IMR-90 (cell line): ENCODE results near the gene TECPR2. TPM values are rescaled to one million over a fixed set of nuclear protein-coding genes. Genes with fewer than 3 reads are reported as not detected.

Experiments used
- ATAC-seq: fragments of 200-7000 bp; cut with Tn5 transposase; 2 replicates; pipeline ENCODE4 v1.9.1; 2020; ENCODE audit warnings: low read depth, mild to moderate bottlenecking, moderate library complexity
- BruUV-seq: library from RNA; stranded (reverse); fragments of 400-500 nt; replicated peaks from 2 replicates; lab custom pipeline; 2021; lab: Mats Ljungman, UMichigan
- CTCF ChIA-PET: fragments of 300-600 bp; formaldehyde crosslinking; extraction: SDS; loops from one replicate; lab custom pipeline; 2021; ENCODE audit warnings: antibody characterized with exemption; lab: Yijun Ruan, JAX
- POLR2A ChIA-PET: fragments of 300-600 bp; sonication (Branson Sonifier 250); formaldehyde crosslinking; loops from one replicate; lab custom pipeline; 2022; ENCODE audit warnings: antibody characterized with exemption; ENCODE audit not compliant: unreplicated experiment; lab: Charles Lee
- DNase-seq: peaks from one replicate; pipeline ENCODE4 v3.0.0; 2013
- H2AFZ ChIP-seq: replicated peaks from 2 replicates; pipeline ENCODE3; 2013; ENCODE audit warnings: low read length, mild to moderate bottlenecking; ENCODE audit not compliant: poor library complexity
- H2AK5ac ChIP-seq: 2 replicates; pipeline ENCODE4 v1.6.1; 2013; ENCODE audit warnings: low read depth, low read length, inconsistent platforms
- H2AK9ac ChIP-seq: replicated peaks from 2 replicates; pipeline ENCODE3; 2013; ENCODE audit warnings: mild to moderate bottlenecking, low read depth, low read length, moderate library complexity; ENCODE audit not compliant: poor library complexity
- H2BK120ac ChIP-seq: 2 replicates; pipeline ENCODE4 v1.6.1; 2013; ENCODE audit warnings: low read depth, low read length, inconsistent platforms
- H2BK15ac ChIP-seq: 3 replicates; pipeline ENCODE4 v1.6.1; 2013; ENCODE audit warnings: low read depth, low read length, inconsistent platforms
- H2BK20ac ChIP-seq: 2 replicates; pipeline ENCODE4 v1.6.1; 2013; ENCODE audit warnings: low read depth, mild to moderate bottlenecking, inconsistent platforms, low read length, moderate library complexity
- H2BK5ac ChIP-seq: 2 replicates; pipeline ENCODE4 v1.6.1; 2013; ENCODE audit warnings: mild to moderate bottlenecking, low read depth, low read length, inconsistent platforms; ENCODE audit not compliant: poor library complexity, severe bottlenecking
- H3K14ac ChIP-seq: replicated peaks from 2 replicates; pipeline ENCODE4 v1.6.1; 2013; ENCODE audit warnings: low read depth, low read length, inconsistent platforms
- H3K18ac ChIP-seq: 2 replicates; pipeline ENCODE4 v1.6.1; 2013; ENCODE audit warnings: low read depth, low read length, control low read depth
- H3K23ac ChIP-seq: 2 replicates; pipeline ENCODE4 v1.6.1; 2013; ENCODE audit warnings: low read depth, low read length, inconsistent platforms
- H3K27ac ChIP-seq: 2 replicates; pipeline ENCODE4 v1.5.1; 2013; ENCODE audit warnings: mild to moderate bottlenecking, control low read depth, low read length; ENCODE audit not compliant: insufficient read depth
- H3K27me3 ChIP-seq: 2 replicates; pipeline ENCODE4 v1.6.1; 2013; ENCODE audit warnings: low read length; ENCODE audit not compliant: control insufficient read depth, insufficient read depth
- H3K36me3 ChIP-seq: 2 replicates; pipeline ENCODE4 v1.6.1; 2013; ENCODE audit warnings: low read length, mixed read lengths; ENCODE audit not compliant: control insufficient read depth, insufficient read depth
- H3K4ac ChIP-seq: 2 replicates; pipeline ENCODE4 v1.6.1; 2013; ENCODE audit warnings: low read depth, low read length, inconsistent platforms
- H3K4me1 ChIP-seq: 2 replicates; pipeline ENCODE4 v1.6.1; 2013; ENCODE audit warnings: low read length, mixed read lengths; ENCODE audit not compliant: control insufficient read depth, insufficient read depth
- H3K4me2 ChIP-seq: 2 replicates; pipeline ENCODE4 v1.6.1; 2013; ENCODE audit warnings: low read depth, mild to moderate bottlenecking, control low read depth, low read length, moderate library complexity
- H3K4me3 ChIP-seq: 2 replicates; pipeline ENCODE4 v1.5.1; 2013; ENCODE audit warnings: low read depth, mild to moderate bottlenecking, control low read depth, low read length, moderate library complexity; ENCODE audit not compliant: insufficient read depth
- H3K56ac ChIP-seq: 2 replicates; pipeline ENCODE4 v1.6.1; 2013; ENCODE audit warnings: low read length, inconsistent platforms; ENCODE audit not compliant: insufficient read depth; ENCODE audit errors: extremely low read depth
- H3K79me1 ChIP-seq, 2 experiments: 2 replicates each; pipeline ENCODE4 v1.6.1; 2013; ENCODE audit warnings: low read length in 2 of 2, inconsistent platforms in 1 of 2, low read depth in 1 of 2
- H3K9ac ChIP-seq: 2 replicates; pipeline ENCODE4 v1.6.1; 2013; ENCODE audit warnings: low read depth, low read length, control low read depth
- H3K9me1 ChIP-seq: 2 replicates; pipeline ENCODE4 v1.6.1; 2013; ENCODE audit warnings: low read length, inconsistent platforms; ENCODE audit not compliant: insufficient read depth
- H3K9me3 ChIP-seq: 2 replicates; pipeline ENCODE4 v1.6.1; 2013; ENCODE audit warnings: low read length; ENCODE audit not compliant: control insufficient read depth, insufficient read depth
- H4K20me1 ChIP-seq: 2 replicates; pipeline ENCODE4 v1.6.1; 2013; ENCODE audit warnings: low read length, inconsistent platforms; ENCODE audit not compliant: insufficient read depth
- H4K5ac ChIP-seq: 2 replicates; pipeline ENCODE4 v1.6.1; 2013; ENCODE audit warnings: mild to moderate bottlenecking, low read depth, low read length, control low read depth
- H4K8ac ChIP-seq, 2 experiments: 2 replicates each; pipeline ENCODE4 v1.6.1; 2013; ENCODE audit warnings: low read depth in 2 of 2, low read length in 2 of 2, control low read depth in 1 of 2, inconsistent platforms in 1 of 2
- H4K91ac ChIP-seq: 2 replicates; pipeline ENCODE4 v1.6.1; 2013; ENCODE audit warnings: low read depth, low read length, inconsistent platforms; ENCODE audit not compliant: insufficient read depth
- WGBS, 2 experiments: methylation state at CpG; one replicate each; pipeline versions ENCODE4 v1.1.5 to v1.1.7; 2013; ENCODE audit warnings: missing lambda C conversion rate in 2 of 2; ENCODE audit not compliant: insufficient read length in 1 of 2; ENCODE audit errors: extremely low coverage in 2 of 2; 5-methylcytosine and 5-hydroxymethylcytosine counted together
- dilution Hi-C: fragments of 300-500 bp; cut with HindIII; formaldehyde crosslinking; loops from one replicate; pipeline ENCODE4 v1.14.3; 2018; ENCODE audit warnings: low sequenced_read_pairs; ENCODE audit not compliant: unreplicated experiment
- in situ Hi-C: fragments of 300-500 bp; cut with MboI; formaldehyde crosslinking; loops from 3 replicates; pipeline ENCODE4 v1.14.3; 2019; ENCODE audit warnings: low sequenced_read_pairs, inconsistent platforms, mixed read lengths
- intact Hi-C: fragments of 100-400 bp; cut with micrococcal nuclease; formaldehyde crosslinking; loops from 2 replicates; pipeline ENCODE4 v1.10.0; 2022
- polyA plus RNA-seq, 3 experiments: library from polyadenylated mRNA; depleted of rRNA; stranded (reverse); fragments of >200 nt; gene quantifications; 2 replicates each; pipeline ENCODE4 v1.2.3, GENCODE V29; 2012; ENCODE audit warnings: low replicate concordance in 1 of 3
- total RNA-seq: library from RNA; depleted of rRNA; stranded (reverse); fragments of >200 nt; gene quantifications from 2 replicates; pipeline ENCODE4 v1.2.3, GENCODE V29; 2012
- TF ChIP-seq, protein P1 (sequence below): fragments of 150-350 bp; IDR thresholded peaks from 2 replicates; pipeline ENCODE4 v1.6.1; 2016; ENCODE audit warnings: low read depth, mild to moderate bottlenecking, low read length, moderate library complexity, borderline replicate concordance

The TECPR2 gene
- total and polyA plus RNA-seq, 2 of the 4 experiments (the other 2 are of a cell fraction): 9.5 to 11.7 TPM

DNA sequence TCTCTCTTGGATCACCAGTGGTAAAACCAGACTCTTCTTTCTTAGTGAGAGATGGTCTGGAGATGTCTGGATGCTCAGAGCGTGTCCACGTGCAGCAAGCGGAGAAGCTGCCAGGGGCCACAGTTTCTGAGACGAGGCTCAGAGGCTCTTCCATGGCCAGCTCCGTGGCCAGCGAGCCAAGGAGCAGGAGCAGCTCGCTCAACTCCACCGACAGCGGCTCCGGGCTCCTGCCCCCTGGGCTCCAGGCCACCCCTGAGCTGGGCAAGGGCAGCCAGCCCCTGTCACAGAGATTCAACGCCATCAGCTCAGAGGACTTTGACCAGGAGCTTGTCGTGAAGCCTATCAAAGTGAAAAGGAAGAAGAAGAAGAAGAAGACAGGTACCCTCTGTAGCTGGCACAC, 69.0 kb downstream of the TECPR2 start:
- in situ Hi-C loops (no loop called here), dilution Hi-C loops (no loop called here), intact Hi-C loops (loop anchor here (10.0 kb wide), 1 partner anchor 263 kb away; no protein-coding TSS in a partner anchor)
- Histone ChIP-seq H3K9me3 (no peaks in the 10 kb centered on the region), H3K27ac (no peak overlapping the region), H3K18ac (no peak overlapping the region), H3K79me1 (peaks cover 0 to 7% of the 10 kb centered on the region in 2 experiments; a peak in 1 of 4 replicates), H3K4ac (no peak overlapping the region), H3K4me2 (no peak overlapping the region), H3K4me1 (no peaks in the 10 kb centered on the region), H3K23ac (no peak overlapping the region), H4K20me1 (no peaks in the 10 kb centered on the region; the same call in 1 of the 2 replicates), H3K9me1 (peaks cover 7% of the 10 kb centered on the region; the same call in 1 of the 2 replicates), H3K9ac (no peak overlapping the region), H4K8ac (no peak overlapping the region), H2BK120ac (no peak overlapping the region), H3K4me3 (no peak overlapping the region), H3K36me3 (peaks cover 20% of the 10 kb centered on the region), H3K27me3 (no peaks in the 10 kb centered on the region), H4K91ac (no peak overlapping the region), H4K5ac (no peak overlapping the region), H2BK15ac (no peak overlapping the region), H2AK9ac (no peak overlapping the region), H2AFZ (no peak overlapping the region), H2AK5ac (no peak overlapping the region), H2BK20ac (no peak overlapping the region), H3K56ac (no peak overlapping the region), H2BK5ac (no peak overlapping the region), H3K14ac (no peak overlapping the region)
- ChIA-PET CTCF (interaction anchor here (1.0 kb wide), 1 partner anchor 93 kb away, joined by 4 read pairs; no protein-coding TSS in a partner anchor), POLR2A (interaction anchor here (0.5 kb wide), 1 partner anchor 105 kb away, joined by 6 read pairs; no protein-coding TSS in a partner anchor)
- no peak for ATAC-seq
- 95% methylated on average over 12 of the region's 12 CpGs; no CpG with 5 or more reads in 1 of the 2 experiments for WGBS, 2 experiments
- DNase-seq: no peak
- TF ChIP-seq, protein P1, sequence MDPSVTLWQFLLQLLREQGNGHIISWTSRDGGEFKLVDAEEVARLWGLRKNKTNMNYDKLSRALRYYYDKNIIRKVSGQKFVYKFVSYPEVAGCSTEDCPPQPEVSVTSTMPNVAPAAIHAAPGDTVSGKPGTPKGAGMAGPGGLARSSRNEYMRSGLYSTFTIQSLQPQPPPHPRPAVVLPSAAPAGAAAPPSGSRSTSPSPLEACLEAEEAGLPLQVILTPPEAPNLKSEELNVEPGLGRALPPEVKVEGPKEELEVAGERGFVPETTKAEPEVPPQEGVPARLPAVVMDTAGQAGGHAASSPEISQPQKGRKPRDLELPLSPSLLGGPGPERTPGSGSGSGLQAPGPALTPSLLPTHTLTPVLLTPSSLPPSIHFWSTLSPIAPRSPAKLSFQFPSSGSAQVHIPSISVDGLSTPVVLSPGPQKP: no peak
- no TSS peak for BruUV-seq
